ENCODE data around the gene CDK5RAP2.
"Not testable (repeated sequence)": the region's sequence is repeated elsewhere in the genome, so short reads cannot be mapped to it uniquely, and the experiment has no call there.

CDK5RAP2 gene

DNA sequence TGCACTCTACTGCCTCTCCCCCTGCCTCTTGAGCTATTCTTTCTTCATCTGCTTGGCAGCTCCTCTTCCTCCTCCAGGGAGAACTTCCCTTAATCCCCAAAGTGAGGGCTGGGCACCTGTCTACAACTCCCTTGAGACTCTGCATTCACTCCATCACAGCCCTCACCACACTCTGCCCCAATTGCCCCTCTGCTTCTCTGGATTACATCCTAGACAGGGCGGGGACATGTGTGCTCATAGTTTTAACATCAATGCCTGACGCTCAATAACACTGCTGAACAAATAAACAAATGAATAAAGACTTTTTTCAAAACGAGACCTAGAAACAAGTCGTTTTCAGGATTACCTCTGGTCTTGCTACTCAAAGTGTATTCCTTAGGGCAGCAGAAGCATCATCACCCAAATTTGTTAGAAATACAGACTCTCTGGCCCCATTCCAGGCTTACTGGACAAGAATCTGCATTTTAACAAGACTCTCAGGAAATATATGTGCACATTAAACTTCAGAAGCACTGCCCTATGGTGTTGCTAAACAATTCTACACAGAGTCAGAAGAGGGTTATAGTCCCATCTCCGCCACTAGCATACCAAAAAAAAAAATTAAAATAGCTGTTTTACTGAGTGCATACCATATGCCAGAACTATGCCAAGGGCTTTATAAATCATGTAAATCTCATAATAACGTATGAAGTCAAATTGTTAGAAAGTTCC lies 115.6 kb downstream of the CDK5RAP2 start:
- no peak for DNase-seq

DNA sequence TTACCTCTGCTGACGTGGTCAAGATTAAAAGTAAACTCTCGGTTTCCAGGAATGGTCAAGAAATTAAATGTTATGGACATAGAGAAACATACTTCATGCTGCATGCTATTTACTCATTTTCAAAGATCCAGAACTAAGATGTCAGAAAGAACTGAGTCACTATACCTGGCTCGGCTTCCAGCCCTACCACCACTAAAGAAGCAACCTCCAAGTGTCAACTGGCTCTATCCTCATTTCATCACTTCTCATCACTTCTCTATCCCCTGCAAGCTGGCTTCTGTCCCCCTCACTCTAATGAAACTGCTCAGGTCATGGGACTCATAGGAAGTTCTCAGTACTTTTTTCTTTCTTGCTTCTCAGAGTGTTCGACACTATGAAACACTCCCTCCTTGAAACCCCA lies 116.2 kb downstream of the CDK5RAP2 start:
- no peak for DNase-seq

DNA sequence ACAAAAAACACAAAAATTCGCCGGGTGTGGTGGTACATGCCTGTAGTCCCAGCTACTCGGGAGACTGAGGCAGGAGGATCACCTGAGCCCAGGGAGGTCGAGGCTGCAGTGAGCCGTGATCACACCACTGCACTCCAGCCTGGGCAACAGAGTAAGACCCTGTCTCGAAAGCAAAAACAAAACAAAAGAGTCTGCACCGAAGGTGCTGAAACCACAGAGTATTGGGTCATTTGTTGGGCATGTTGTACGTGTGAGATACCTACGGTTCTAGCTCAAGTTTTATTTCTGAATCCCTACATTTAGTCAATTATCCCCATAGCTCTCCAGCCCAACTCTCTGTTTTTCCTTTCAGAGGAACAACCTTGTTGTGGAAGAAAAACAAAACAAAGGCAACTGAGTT lies 118.3 kb downstream of the CDK5RAP2 start:
- not testable (repeated sequence) for DNase-seq

DNA sequence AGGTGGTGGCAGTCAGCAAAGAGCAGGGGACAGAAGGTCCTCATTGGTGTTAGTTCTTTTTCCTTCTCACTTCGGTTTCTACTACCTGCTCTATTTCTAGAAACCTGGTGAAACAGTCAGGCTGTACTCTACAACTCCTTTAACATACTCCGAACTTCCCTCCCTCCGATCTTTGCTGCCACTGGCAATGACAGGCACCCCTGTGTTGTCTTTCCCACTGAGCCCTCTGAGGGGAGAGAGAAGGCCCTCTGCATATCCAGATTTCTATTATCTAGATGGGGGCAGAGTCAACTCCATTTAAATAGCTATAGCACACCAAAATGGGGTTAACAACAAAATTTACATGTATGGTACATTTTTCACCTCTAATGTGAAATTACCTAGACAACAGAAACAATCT lies 123.7 kb downstream of the CDK5RAP2 start:
- DNase-seq = no peak

DNA sequence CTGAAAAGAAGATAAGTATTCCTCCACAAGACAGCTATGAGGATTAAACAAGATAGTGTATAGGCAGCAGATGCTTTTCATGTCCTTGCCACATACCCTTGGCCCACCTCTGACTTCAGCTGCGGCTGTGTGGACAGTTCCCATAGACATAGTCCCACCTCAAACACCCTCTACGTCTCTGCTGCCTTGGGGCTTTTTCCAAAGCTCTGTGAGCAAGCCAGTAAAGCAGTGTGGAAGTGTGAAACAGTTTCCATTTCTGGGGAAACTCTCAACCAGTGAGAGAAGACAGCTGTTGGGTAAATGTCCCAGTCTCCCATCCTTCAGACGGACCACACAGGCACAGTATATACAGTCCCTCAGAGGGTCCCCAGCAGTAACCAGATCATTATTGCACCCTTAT lies 125.5 kb downstream of the CDK5RAP2 start:
- DNase-seq = no peak

DNA sequence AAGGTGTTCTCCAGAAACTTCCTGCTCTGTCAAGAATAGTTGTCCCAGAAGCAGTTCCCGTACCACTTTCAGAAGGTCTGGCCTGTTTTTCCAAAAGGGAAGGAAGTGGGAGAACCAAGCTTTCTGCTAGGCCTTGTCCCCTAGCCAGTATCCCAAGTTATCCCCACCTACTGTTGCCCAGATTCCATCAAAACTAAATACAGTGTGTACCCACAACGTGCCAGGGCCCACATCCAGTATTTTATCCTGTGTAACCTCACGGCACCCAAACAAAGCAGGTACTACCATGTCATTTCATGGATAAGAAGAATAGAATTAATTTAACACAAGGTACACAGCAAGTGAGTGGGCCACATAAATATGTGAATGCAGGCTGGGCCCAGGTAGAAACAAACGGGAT lies 126.2 kb downstream of the CDK5RAP2 start:
- no peak for DNase-seq

DNA sequence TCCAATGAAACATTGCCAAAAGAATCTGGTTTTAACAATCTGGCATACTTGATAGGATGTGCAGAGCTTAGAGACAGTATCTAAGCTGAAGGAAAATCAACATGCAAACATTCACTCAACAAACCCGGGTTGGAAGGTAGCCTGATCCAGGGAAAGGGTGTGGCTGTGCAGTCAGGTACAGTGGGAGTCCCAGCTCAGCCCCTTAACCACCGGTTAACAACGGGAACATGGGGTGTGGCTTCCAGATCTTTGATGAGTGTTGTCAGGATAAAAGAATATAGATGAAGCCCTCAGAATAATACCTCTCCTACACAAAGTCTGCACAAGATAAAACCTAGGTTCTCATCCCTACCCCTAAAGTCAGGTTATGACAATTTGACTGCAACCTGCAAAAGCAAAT lies 127.3 kb downstream of the CDK5RAP2 start:
- no peak for DNase-seq

DNA sequence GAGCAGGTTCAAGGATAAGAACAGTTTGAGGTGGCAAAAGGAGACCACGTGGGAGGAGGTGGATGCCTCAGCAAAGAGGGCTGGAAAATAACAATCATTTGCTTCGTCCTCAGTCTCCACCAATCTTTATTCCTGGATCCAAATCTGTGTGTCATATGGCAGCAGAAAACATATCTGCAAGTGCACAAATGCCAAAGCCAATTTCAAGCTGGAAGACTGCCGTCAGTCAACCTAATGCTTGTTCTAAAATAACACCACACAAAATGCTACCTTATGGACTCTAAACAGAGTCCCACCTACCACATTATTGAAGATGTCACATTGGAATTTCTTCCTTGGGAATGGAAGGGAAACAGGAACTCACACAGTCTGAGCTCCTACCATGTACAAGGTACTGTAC lies 129.1 kb downstream of the CDK5RAP2 start:
- DNase-seq = no peak

DNA sequence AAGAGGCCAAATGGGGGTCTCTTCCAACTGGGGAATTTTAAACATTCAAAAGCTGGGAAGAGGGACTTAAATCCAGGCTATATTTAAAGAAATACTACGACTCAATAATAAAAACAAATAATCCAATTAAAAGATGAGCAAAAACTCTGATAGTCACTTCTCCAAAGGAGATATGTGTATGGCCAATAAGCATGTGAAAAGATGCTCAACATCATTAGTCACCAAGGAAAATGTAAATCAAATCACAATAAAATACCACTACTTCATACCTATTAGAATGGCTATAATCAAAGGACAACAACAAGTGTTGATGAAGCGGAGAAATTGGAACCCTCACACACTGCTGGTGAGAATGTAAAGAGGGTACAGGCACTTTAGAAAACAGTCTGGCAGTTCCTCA lies 130.4 kb downstream of the CDK5RAP2 start:
- DNase-seq = no peak

DNA sequence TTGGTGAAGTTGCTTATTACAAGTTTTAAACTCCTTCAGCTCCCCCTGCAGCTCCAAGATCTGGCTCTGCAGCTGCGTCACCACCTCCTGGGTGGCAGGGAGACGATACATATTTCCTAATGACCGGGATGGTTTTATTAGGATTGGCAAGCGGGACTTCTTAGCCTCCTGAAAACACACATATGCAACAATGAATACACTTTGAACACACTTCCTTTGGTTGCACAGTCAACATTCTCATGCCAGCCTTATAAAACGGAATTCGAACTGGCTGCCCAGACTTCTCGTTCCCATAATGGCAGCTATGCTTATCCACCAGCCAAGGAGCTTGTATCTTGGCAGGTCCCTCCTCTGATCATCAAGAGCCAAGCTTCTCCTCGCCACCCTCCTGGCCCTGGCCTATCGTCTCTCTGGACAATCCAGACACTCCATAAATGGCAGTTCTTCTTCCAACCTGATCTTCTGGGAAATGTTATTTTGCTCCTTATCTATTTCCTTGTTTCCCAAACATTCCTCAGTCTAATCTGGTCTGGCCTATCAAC lies 131.9 kb downstream of the CDK5RAP2 start:
- DNase-seq = no peak

DNA sequence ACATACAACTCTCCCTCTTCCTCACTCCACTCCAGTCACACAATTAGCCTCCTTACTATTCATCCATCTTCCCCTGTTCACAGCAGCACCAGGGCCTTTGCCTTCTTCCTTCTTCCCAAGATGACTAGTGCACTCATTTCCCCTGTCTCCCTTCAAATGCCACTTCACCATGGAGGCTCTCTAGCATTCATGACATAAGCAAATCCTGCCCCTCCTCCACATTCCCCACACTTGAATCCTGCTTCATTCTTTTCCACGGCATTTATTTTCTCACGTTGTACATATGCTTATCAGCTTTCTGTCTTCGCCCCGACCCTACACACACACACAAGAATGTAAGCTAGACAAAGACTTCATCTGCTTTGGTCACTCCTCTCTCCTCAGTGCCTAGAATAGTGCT lies 133.3 kb downstream of the CDK5RAP2 start:
- DNase-seq = no peak

DNA sequence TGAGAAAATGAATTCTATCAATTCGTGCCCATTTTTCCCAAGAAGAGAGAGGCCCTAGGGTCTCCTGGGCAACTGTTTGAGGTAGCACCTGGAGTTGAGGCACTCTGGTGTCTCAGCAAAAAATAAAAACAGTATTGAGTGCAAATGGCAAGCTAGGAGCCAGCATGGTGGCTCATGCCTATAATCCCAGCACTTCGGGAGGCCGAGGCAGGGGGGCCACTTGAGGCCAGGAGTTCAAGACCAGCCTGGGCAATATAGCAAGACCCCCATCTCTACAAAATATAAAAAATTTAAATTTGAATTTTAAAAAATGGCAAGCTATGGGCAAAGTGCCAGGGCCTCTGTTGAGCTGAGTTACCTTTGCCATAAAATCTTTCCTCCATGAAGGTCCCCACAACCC lies 136.0 kb downstream of the CDK5RAP2 start:
- DNase-seq = no peak

DNA sequence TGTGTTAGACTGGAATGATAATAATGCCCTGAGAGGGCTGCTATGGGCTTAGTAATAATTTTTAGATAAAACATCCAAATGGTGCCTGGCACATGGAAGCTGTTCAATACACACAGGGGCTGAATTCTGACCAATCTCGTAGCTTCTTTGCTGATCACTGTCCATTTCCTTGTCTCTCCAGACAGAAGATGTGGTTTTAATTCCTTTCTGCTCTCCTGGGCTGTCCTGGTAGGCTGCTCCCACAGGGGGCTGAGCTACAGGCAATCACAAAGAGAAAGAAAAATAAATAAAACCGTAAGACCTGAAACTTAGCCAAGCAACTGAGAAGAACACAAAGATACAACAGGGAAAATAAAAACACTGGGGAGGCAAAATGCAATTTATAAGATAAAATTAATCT lies 136.5 kb downstream of the CDK5RAP2 start:
- DNase-seq = no peak

DNA sequence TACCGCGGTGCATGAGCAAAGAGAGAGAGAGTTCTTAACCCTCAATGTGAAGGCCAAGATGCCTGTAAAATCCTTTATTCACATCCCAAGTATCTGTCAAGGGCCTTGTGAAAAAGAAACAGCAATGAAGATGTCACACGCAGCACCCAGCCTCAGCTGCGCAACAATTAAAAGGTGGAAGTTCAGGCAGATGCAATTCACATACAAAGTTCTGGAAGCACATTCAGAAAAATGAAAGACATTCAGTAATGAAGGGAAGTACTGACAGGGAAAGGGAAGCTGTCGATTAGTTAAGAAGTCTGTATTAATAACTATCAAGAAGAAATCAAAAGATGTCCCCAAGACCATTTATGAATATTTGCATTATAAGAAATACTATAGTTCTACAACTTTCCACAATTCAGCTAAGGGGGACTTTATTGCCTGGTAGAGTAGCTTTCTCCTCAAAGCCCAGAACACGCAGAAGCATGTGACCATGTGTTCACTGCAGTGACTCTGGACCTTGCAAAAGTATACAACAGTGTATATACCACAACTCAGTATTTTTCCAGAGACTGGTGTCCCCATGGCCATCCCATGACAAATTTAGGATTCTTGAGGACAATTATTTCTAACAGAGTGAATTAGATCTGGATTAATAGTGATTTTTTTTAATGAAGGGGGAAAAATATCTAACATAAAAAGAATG lies 137.5 kb downstream of the CDK5RAP2 start:
- DNase-seq = no peak

DNA sequence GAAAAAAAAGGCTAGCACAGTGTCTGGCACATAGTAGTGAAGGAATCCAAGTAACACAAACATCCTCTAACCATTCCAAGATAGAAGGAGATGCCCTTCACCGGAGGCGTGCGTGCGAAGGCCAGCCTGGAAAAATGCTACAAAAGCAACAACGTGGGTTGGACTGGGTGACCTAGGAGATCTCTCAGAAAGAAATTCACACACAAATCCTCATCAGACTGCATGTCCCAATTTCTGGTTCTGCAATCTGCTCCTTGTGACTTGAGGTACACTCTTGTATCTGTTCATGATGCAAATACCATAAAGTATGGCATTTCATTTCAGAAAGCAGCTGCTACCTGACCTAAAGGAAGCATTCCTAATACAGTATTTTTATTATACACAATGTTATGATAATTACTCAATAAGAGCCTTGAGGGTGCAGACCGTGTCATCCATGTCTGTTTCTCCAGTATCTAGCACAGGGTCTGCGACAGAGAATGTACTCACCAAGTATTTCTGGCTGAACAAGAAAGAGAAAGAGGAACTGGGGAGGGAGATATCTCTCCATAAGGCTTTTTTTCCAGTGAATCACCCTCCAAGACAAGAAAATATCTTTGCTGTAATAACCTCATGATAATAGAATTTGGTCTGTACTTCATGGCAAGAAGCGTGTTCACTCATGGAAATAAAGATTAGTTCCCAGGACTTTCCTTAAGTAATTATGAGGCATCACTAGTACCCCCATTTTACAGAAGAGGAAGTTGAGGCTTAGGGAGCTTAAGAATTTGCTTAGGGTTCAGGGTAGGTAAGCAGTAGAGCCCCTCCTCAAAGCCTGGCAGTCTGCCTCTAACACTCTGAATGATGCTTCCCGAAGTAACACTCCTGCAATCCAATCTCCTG lies 138.3 kb downstream of the CDK5RAP2 start:
- no peak for DNase-seq

DNA sequence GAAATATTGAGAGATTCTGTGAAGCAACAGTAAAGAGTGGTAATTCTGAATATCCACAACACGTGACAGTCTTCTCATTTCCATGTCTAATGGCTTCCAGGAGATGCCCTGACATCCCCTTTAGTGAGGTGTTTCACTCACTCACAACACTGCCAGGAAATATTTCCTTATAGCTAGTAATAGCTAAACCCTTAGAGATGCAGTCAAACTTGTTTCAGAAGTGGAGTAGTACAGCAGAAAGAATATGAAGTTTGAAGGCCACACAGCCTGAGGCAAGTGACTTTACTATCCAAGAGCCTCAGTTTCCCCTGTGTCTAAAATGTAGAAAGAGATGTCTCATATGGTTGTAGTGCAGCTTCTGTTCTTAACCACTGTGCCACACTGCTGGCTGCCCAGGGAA lies 139.2 kb downstream of the CDK5RAP2 start:
- DNase-seq = no peak

DNA sequence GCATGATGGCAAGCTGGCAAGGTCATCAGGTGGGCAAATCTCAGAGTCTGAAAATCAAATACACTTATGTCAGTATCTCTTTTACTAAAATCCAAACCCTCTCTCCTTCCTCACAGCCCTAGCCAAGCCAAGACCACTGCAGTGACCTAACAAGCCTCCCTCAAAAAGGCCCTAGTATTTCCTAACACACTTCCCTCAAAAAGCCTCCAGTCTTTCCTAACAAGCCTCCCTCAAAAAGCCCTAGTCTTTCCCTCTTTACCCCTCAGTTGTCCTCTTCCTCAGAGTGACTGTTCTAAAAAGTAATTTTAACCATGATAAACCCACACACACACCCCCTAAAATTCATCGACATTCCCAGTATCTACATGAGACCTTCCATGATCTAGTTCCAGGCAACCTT lies 140.0 kb downstream of the CDK5RAP2 start:
- no peak for DNase-seq

DNA sequence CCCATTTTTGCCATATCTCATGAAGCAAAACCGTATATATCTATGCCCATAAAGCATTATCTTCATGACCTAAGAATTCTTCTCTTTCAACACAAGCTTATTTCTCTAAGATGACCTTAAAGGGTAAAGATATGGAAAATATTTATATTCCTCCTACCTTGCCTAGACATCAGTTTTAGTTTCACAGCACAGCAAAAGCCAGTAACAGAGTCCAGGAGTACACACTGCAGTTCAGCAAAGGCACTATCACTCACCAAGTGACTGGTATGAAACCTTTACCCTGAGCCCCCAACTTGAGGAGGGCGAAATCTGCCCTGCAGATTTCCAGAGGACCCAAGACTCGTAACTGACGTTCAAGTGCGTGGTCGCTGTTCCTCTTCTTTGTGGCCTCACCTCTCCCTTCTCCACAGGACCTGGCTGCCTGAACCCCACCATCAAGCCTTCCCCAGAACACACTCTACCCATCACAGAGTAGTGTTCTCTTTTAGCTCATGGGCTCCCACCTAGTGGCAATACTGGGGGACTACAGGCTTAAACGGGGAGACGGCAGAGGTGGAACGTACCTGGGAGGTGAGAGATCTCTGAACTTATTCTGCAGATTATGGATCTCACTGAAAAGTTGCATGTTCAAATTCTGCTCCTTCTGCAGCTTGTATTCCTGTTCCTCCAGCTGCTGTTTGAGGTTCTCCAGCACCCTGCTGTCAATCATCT lies 141.0 kb downstream of the CDK5RAP2 start:
- no peak for DNase-seq

DNA sequence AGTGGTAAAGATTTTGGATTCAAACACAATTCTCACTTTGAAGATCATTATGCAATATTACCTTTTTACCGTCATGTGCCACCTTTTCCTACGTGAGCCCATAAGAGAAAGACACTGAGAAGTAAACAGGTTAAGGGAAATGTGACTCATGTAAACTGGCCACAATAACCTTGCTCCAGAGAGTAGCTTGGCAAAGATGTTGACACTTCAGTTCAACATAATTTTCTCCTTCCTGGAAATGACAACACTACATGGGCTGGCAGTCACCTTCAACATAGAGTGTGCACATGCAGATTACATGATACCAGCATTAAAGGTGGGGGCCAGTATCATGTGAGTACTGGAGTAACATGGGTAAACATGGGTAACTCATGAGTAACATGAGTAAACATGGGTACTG lies 141.9 kb downstream of the CDK5RAP2 start:
- DNase-seq = no peak

DNA sequence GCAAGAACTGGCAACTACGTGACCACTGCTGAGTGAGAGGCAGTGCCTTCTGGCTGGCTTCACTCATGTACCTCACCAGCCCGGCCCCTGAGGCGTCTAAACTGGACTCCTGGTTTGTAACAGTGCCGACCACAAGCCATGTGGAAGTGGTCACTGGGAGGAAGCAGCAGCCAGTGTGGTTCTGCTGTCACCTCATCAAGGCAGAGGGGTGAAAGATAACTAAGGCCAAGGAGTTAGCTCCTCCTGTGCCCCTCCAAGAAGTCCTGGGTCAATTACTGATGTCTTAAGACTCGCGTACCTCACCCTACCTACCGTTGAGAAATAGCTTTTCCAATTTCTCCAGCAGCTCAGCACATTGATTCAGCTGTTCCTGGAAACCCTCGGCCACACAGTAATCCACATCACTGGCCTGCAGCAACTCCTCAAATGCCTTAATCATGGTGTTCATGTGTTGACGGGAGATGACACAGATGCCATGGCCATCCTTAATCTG lies 142.9 kb downstream of the CDK5RAP2 start:
- DNase-seq = no peak

DNA sequence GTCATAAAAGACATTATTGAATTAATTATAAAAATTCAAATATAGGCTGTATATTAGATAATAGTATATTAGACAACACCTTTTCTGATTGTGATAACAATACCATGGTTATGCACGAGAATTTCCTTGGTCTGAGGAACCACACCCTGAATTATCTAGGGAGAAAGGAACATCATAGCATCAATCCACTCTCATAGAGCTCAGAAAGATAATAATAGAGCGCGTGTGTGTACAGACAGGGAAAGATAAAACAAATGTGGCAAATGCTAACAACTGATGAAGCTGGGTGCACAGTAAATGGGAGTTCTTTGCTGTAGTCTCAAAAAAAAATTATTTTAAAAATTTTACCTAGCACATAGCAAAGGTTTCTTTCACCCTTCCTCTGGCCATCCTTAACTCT lies 143.5 kb downstream of the CDK5RAP2 start:
- no peak for DNase-seq

DNA sequence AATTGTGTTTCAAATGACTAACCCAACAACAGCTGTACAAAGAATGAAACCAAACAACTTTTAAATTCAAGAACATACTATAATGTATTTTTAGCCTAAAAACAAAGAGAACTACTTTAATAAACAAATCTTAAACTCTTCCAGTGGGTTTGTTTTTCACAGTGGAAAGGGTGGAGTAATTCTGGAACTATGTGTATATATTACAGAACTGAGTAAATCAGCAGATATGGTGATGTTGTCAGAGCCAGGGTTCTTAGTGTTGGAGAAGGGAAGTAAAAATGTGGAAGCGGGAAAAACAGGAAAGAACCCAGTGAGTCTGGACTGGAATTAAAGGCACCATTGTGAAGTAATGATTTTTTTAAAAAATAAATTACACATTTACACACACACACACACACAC lies 144.9 kb downstream of the CDK5RAP2 start:
- DNase-seq = no peak

DNA sequence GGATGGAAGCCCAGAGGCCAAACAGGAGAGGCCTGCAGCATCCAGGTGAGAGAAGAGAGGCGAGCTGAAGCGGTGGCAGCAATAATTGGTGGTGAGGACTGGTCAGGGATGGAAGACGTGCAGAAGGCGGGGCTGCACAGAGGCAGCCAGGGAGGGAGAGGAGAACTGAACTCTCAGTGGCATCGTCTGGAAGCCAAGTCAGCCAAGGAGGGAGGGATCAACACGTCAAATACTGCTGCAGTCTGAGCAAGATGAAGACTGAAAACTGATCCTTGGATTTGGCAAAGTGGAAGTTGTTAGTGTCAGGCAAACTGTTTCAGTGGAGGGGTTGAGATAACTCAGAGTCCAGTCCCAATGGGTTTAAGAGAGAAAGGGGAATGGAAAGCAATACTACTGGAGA lies 145.4 kb downstream of the CDK5RAP2 start:
- DNase-seq = no peak

Data from T-helper 9 cell (primary cell).